Activated T-cell treated with anti-CD3 and anti-CD28 coated beads, Interleukin-2, amount 50 U/mL, for 48 hours (primary cell): ENCODE data around the gene F2.
"Not testable (repeated sequence)": the region's sequence is repeated elsewhere in the genome, so short reads cannot be mapped to it uniquely, and the experiment has no call there.

Experiments used
- DNase-seq, 2 experiments: peaks; one replicate each; pipeline ENCODE4 v3.0.0-alpha.2; 2020

Gene F2

DNA sequence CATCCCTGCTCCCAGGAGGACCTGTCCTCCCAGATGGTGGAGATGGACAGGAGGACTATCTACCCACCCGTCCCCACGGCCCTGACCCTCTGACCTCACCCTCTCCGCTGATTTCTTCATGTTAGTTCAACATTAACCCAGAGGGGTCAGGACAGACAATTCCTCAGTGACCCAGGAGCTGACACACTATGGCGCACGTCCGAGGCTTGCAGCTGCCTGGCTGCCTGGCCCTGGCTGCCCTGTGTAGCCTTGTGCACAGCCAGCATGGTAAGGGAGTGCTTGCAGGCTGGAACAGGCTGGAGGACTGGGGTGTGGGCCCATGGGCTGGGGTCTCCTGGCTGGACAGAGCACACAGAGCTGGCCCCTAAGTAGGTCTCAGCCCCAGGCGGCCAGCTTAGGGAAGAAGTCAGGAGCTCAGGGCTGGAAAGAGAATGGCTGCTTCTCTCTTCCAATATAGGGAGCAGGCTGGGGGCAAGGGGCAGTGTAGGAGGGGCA lies at the start of gene F2:
TSS of gene F2 (plus strand) at position 166 of the 495 bp plus-strand sequence. CDS start at position 189, 23 bp downstream.
- no peak for DNase-seq

DNA sequence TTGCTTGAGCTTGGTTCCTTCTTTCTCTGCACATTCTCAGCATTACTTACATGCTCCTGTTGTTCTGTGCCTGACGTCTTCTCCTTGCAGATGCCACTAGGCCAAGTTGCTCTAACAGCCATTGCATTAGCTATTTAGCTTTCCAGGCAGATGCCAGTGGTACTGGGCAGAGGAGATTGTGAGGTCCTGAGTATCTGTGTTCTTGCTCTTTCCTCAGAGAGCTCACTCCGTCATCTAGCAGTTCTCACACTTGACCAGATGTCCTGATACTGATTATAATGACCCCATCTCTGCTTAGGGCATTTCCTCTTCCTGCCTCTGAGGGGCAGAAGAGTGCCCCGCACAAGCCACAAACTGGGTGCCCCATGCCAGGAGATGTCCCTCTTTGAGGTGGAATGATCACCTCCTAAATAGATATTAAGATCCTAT lies 49.3 kb upstream of the F2 start:
- no peak for DNase-seq

DNA sequence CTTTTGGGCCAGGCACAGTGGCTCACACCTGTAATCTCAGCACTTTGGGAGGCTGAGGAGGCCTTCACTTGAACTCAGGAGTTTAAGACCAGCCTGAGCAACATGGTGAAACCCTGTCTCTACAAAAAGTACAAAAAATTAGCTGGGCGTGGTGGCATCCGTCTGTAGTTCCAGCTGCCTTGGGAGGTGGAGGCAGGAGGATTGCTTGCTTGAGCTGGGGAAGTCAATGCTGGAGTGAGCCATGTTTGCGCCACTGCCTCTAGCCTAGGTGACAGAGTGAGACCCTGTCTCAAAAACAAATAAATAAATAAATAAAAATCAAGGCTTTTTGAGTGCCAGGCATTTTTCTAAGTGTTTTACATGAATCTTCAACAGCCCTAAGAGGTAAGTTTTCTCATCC lies 48.5 kb upstream of the F2 start:
- not testable (repeated sequence) for DNase-seq

DNA sequence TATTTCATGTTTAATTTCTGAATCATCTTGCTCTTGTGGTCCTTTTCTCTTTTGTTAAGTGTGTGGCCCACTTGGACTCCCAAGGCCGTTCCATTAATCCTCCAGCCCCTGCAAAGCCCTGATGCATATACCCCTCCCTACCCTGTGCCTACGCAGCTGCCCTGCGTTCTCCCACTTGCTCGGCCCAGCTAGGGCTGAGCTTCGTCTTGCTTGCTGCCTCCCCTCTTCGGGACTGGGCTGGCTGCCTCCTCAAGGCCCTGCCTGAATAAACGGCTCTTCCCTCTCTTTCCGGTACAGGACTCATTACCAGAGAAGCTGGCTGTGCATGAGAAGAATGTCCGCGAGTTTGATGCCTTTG lies 47.1 kb upstream of the F2 start:
- no peak for DNase-seq

DNA sequence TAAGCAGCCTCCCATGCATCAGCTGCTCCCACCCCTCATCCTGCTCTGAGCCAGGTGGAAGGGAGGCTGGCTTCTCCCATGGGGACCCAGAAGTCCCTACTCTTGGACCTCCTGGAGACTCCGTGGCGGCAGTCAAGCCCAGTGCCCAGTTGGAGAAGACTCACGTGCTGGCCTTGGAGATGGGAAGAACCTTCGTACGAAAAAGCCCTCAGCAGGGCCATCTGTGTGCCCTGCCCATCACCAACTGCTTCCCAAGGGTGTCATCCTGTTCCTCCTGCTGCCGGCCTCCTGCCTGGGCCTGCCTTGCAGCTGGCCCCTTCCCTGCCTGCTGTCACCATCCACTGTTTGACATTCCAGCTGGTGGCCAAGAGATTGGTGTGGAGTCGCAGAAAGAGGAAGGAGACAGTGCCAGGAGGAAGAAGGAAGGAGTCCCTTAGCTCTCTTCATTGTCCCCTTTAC lies 46.6 kb upstream of the F2 start:
- no peak for DNase-seq

DNA sequence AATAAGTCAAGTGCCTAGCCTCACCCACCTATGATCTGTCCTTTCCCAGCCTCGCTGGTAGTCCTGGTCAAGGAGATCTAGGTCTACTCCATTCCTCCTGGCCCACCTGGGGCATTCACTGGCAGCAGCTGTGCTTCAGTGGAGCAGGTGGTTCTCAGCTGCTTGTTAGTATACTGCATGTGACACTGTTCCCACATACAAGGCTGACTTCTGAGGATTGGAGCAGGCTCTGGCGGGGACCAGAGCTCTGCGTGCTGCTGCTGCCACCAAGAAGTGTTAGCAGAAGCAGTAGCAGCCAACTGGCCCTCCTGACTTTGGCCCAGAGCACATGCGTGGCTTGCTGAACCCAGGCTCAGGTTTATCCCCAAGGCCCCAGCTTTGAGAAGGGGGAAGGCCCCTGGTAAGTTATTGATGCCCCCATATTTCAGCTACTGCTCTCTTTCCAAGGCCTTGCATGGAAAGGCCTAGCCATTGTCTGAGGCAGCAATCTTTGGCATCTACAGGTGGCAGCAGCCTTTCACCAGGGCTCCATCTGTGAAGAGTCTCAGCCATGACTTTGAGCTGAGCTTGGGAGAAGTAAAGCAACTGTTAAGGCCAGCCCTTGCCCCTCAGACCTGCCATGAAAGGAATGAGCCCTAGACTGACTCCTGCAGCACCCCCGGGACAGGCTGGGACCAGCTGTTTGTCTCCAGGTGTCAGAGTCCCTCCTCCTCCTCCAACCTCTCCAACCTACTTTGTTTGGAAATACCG lies 45.1 kb upstream of the F2 start:
- no peak for DNase-seq

DNA sequence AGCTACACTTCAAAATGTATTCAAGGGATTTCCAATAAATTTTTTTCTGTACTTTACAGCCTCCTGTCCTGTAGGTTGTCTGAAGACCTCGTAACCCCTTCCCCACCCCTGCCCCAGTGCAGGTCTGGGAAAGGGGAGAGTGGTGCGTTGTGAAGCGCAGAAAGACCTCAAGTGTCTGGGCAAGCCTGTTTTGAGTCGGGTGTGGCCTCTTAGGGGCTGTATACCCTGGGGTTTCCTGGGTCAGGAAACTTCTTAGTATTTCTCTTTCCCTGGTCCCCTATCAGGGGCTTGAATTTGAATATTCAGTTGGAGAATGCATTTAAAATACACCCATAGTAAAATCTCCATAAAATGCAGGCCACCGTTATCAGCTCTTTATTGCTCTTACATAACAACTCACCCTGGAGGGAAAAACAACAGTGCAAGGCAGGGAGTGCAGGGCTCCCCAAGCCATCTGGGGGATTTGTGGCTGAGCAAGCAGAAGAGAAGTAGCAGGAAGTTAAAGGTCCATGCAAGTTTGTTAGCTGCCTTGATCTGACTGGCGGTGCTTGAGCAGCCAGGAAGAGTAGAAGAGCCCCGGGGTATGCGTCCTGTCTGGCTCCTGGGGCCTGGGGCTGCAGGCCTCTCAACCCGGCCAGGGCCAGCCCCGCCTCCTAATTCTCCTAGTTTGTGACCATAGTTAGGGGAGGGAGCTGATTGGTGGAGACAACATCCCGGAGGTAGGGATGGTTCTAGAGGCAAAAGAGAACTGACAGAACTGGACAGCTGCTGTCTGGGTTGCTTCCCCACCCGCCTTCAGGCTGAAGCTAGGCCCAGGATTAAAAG lies 44.3 kb upstream of the F2 start:
- DNase-seq: no peak

DNA sequence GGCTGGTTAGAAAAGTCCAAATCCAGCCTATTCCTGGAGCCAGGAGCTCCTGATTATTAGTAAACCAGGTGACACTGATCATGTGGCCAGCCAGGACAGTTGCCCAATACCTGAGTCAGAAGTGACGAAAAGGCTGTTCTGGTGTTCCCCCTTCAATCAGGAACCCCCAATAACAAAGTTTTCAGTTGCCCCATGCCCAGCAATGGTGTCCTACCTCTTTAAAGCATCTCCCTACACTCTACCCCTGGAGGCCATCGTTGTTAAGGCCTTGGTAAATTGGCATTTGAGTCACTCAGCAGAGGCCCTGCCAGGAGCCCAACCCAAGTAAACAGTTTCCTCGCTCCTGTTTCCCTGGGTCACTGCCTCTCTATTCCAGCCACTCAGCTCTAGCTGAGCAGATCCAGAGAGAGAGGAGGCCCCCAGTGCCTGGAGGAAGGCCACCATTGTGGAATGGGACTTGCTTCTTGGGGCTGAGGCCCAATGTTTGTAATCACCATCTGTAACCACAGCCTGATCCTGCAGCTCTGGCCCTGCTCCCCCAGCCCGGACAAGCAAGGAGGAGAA lies 43.6 kb upstream of the F2 start:
- DNase-seq: no peak

DNA sequence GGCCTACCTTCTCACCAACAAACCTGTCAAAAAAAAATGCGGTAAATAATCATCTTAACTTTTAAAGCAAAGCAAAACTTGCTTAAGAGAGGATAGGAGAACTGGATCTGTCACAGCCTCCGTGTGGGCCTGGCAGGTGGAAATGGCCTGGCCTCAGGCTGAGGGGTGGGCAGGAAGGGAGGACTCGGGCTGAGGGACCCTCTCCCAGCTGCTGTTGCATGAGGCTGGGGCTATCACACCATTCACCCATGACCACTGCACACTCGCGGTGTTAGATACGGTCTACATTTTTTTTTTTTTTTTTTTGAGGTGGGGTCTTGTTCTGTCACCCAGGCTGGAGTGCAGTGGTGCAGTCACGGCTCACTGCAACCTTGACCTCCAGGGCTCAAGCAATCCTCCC lies 43.1 kb upstream of the F2 start:
- no peak for DNase-seq

DNA sequence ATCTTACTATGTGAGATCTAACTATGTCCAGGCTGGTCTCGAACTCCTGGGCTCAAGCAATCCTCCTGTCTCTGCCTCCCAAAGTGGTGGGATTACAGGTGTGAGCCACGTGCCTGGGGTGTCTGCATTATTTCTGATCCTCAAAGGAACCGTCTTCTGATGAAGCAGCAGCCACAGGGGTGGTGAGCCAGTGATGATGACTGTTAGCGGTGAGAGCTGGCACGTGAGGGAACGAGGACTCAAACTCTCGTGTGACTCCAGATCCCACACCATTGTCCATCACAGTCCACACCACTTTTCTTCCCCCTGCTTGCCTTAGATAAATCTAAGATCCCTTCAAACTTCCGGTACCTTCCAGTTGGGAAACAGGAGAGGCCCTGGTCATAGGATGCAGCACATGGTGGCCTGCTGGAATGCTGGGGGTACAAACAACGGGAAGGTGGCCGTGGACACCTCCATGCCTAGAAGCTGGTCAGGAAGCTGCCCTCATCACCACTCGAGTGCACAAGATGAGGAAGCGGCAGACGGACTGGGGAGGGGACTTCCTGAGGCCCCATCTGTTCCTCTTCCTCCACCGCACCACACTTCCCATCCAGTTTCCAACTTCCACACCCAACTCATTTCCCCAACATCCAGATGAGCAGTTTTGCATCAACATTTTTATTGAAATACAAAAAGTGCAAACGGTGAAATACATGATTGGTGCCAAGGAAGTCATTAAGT lies 42.4 kb upstream of the F2 start:
- DNase-seq: no peak

DNA sequence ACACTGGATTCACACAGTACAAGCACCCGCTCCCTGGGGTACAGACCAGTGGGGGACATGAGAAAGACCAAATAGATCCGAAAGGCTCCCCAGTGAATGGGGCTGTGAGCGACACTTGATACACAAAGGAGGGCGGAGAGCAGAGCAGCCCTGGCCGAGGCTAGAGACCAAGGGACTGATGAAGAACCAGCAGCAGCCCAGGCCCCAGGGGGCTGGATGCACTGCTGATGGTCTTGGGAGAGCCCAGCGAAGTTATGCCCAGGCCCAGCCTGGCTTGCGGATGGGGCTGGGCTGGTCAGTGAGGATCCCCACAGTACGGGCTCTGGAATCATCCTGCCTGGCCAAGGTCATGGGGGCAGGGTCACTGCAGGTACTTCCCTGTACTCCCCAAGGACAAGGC lies 41.8 kb upstream of the F2 start:
- DNase-seq: no peak

DNA sequence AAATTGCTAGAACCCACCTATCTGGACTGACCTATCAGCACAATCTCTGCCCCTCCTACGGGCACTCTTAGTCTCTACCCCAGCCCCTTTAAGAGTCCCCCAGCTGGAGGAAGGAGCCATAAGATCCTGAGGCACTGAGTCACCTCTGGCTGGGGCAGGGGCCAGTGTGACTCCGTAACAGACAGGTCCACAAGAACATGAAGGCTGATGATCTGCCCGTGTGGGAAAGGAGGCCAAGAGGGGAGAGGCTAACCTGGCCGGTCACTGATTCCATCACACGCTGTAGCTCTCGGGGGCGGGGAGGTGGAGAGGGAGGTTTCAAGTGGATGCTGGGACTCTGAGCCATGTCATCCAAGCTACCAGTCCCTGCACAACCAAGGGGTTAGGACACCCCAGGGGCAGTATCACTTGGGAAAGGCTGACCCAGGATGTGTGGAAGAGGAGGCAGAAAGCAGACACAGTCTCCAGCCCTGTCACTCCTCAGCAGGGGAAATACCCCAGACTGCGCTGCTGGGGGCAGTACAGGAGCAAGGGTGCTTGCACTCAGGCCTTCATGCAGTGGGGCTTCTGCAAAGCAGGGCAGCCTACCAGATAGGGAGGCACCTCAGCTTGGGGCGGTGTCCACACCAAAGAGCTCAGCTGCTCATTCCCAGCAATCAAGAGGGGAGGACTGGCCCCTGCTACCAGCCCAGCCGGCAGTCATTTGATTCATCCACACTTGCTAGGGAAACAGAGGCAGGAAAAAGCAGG lies 40.8 kb upstream of the F2 start:
- DNase-seq: no peak

DNA sequence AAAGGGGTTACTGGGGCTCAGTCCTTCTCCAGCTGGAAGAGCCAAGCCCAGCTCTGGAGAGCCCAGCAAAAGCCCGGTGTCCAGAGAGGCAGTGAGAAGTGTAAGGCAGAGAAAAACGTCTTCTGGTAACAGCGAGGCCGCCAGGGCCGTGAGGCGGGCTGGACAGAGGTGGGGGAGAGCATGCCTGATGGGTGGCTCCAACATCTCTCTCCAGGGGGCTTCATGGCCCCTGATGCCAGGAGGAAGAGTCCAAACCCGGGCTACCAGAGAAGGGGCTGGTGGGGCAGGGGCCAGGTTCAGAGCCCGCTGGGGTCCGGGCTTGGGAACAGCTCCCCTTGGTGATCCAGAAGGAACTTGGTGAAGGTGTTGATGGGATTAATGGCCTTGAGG lies 40.3 kb upstream of the F2 start:
- DNase-seq: no peak

DNA sequence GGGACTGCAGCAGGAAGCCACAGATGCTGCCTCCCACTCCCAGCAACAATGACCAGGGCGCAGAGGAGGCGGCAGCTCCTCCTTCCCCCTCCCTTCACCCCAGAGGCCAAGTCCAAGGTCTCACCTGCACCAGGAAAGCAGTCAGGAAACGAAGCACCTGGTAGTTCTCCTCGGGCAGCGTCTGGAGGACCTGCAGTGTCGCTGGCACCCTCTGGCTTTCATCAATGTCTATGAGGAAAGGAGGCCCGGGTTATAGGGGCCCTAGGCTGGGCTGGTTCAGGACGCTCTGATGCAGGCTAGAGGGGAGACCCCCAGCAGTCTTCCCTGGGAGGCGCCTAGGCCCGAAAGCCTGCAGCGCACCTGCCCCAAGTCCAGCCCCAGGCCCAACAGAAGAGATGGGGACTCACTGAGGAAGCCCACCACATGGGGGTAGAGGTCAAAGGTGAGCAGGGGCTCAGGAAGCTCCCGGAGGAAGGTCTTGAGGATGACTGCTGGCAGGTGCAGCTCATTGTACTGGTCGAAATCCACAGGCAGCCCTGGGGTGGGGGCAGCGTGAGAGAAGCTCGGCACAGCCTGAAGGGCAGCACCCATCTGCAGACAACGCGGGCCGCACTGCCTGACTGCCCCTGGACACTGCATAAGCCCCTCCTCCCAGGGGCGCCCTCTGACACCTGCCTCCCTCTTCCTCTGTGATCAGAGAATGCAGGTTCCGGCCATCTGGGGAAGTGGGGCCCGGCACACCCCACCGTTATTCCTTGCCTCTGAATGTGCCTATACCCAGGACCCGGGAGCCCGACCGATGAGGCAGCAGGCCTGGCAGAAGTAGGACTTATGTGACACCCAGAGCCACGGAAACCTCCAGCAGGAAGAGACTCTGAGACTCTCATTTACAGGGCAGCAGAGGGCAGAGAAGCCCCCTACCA lies 39.5 kb upstream of the F2 start:
- no peak for DNase-seq

DNA sequence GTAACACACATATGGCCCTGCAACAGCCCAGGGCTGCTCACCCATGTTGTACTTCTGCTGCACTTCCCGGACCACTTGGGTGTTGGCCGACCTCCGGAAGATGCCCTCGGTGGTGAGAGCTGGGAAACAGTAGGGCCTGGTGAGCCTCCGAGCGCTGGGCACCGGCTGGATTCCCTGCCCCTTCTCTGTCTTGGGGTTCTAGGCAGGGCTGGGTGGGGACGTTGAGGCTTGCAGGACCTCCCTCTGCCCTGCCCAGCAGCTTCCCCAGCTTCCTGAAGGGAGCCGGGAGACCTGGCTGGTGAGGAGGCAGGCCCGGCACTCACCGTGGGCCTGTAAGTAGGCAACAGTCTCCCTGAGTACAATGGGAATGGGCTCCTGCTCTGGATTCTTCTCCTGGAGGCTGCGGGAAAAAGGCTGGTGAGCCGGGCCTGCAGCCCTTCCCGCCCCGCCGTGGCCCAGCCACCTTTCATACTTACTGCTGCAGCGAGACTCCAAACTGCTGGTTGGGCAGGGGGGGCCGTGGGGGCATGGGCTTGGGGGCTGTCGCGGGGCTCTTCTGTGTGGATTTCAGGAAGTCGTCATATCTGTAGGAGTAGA lies 38.8 kb upstream of the F2 start:
- DNase-seq: no peak

DNA sequence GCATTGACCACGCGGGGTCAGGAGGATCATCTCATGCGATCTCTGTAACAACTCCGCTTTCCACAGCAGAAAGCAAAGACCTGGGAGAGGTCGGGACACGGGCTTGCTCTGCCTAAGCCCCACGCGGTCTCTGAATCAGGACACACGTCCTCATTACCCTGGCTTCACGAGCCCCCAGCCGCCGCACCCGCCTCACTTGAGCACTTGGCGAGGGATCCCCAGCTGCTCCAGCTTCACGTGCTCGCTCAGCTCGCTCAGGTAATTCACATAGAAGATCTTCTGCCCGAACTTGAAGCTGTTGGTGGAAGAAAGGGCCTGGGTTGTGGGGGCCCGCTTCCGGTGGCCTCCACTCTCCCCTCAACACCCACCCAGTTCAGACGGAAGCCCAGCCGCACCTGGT lies 38.2 kb upstream of the F2 start:
- DNase-seq: no peak

DNA sequence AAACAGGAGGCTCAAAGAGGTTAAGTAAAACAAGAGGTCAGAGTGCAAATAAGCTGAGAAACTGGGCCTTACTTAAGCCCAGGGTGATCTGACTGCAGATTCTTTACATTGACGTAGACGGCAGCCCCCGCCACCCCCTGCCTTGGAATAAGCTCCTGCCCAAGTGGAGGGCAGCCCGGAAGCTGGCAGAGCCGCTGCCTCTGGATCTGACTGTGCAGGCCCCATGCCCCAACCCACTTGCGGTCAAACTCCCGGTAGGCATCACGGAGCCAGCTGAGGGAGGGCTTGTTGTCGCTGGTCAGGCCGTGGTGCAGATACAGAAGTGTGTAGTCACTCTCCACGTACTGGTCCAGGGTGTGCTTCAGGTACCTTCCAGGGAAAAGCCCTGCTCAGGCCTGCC lies 37.2 kb upstream of the F2 start:
- no peak for DNase-seq

DNA sequence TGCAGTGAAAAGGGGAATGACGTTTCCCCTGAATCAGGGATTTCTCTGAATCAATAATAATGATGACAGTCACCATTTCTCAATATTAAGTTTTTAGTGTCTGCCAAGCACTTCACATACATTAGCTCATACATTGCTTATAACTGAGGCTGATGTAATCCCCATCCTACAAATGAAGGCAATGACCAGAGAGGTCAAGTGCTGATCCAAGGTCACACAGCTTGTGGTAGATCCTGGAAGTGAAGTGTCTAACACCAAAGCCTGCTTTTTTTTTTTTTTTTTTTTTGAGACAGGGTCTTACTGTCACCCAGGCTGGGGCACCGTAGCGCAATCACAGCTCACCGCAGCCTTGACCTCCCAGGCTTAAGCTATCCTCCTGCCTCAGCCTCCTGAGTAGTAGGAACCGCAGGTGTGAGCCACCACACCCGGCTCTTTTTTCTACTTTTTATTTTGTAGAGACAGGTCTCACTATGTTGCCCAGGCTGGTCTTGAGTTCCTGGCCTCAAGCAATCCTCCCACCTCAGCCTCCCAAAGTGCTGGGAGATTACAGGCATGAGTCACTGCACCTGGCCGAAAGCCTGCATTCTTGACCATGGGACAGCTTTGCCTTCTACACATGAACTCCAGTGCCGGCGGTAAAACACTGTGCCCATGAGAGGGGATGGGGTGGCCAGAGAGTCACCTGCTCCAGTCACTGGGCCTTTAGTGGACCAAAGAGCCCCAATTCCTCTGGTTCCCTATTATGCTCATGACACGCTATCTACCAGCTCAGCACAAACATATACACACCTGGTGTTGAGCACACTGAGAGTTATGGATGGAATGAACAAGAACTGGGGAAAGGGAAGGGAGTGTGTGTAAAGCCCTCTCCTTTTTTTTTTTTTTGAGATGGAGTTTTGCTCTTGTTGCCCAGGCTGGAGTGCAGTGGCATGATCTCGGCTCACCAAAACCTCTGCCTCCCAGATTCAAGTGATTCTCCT lies 36.0 kb upstream of the F2 start:
- no peak for DNase-seq

DNA sequence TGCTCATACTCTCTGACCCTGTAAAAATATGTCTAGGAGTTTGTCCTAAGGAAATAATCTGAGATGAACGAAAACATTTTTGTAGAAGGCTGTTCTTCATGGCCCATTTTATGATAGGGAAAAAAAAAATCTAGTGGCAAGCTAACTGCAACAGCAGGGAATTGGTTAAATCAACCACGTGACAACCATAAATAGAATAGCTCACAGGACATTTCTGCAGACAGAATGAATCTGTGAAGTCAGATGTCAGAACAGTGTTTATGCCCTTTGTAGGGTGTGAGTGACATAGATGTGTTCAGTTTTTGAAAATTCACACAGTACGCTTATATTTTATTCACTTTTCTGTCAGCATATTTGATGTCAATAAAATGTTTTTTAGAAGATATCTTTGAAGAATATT lies 34.6 kb upstream of the F2 start:
- no peak for DNase-seq
